ENCODE measurements around the gene EPS8L1. TPM values are rescaled to one million over a fixed set of nuclear protein-coding genes. Genes with fewer than 3 reads are reported as not detected.
A peak's percentile ranks its signal among the peaks of the same experiment; 100 is the strongest.

EPS8L1 gene
- total RNA-seq, 1 donor from 2014 or later: 33.8 TPM

GRCh38 chr19:55086730-55087541 is 11.3 kb downstream of the EPS8L1 start:
- peak; percentile 52 for DNase-seq (ENCODE audit: low read depth)
- H3K4me3 ChIP-seq (ENCODE audit: low read depth, low read length): peak overlapping the region; percentile 57
- TF ChIP-seq CTCF (conservative IDR thresholded peaks at IDR 0.05; ENCODE audit: low read depth, low read length): no peak

GRCh38 chr19:55087542-55087901 is 11.9 kb downstream of the EPS8L1 start:
- no peak for TF ChIP-seq CTCF (conservative IDR thresholded peaks at IDR 0.05; ENCODE audit: low read depth, low read length)
- H3K4me3 ChIP-seq (ENCODE audit: low read depth, low read length): peak overlapping the region; percentile 57
- DNase-seq (ENCODE audit: low read depth): no peak

- no peak overlapping the region for H3K4me3 ChIP-seq (ENCODE audit: low read depth, low read length)
- no peak for TF ChIP-seq CTCF (conservative IDR thresholded peaks at IDR 0.05; ENCODE audit: low read depth, low read length)
- DNase-seq (ENCODE audit: low read depth): no peak
Measured at GRCh38 chr19:55088021-55088451, 12.4 kb downstream of the EPS8L1 start.

GRCh38 chr19:55088543-55089341 is 13.1 kb downstream of the EPS8L1 start:
- no peak for DNase-seq (ENCODE audit: low read depth)
- no peak overlapping the region for H3K4me3 ChIP-seq (ENCODE audit: low read depth, low read length)
- peak; percentile 61 for TF ChIP-seq CTCF (conservative IDR thresholded peaks at IDR 0.05; ENCODE audit: low read depth, low read length)

- no peak for DNase-seq (ENCODE audit: low read depth)
- no peak for TF ChIP-seq CTCF (conservative IDR thresholded peaks at IDR 0.05; ENCODE audit: low read depth, low read length)
Measured at GRCh38 chr19:55089342-55089944, 13.8 kb downstream of the EPS8L1 start.

GRCh38 chr19:55090564-55090963 is 14.9 kb downstream of the EPS8L1 start:
- H3K4me3 ChIP-seq (ENCODE audit: low read depth, low read length): no peak overlapping the region

More at GRCh38 chr19:55089342-55089944, 13.8 kb downstream of the EPS8L1 start:
- H3K4me3 ChIP-seq (ENCODE audit: low read depth, low read length): no peak overlapping the region

More at GRCh38 chr19:55090564-55090963, 14.9 kb downstream of the EPS8L1 start:
- no peak for DNase-seq (ENCODE audit: low read depth)
- TF ChIP-seq CTCF (conservative IDR thresholded peaks at IDR 0.05; ENCODE audit: low read depth, low read length): no peak
